Liver (tissue), 9 donors: ENCODE data around the gene TMEM200A. TPM values are rescaled to one million over a fixed set of nuclear protein-coding genes. Genes with fewer than 3 reads are reported as not detected.

ENCODE experiments used
- DNase-seq: peaks from one replicate; pipeline ENCODE4 v3.0.0-alpha.2; 2017; ENCODE audit warnings: low spot score
- H3K27ac ChIP-seq, 2 donors: one replicate each; pipeline ENCODE4 v1.7.0; 2013; ENCODE audit warnings: inconsistent platforms in 2 of 2, low read length in 2 of 2, control low read depth in 1 of 2, low read depth in 1 of 2, mild to moderate bottlenecking in 1 of 2
- H3K27me3 ChIP-seq, 4 donors: one replicate each; pipeline versions ENCODE4 v1.6.1 to v1.7.0; 2013; ENCODE audit warnings: low read length in 3 of 4, inconsistent platforms in 1 of 4, mild to moderate bottlenecking in 1 of 4, moderate library complexity in 1 of 4; ENCODE audit not compliant: control insufficient read depth in 4 of 4, insufficient read depth in 4 of 4
- H3K36me3 ChIP-seq, 4 donors: one replicate each; pipeline versions ENCODE4 v1.6.1 to v1.7.0; 2013; ENCODE audit warnings: low read length in 3 of 4, mild to moderate bottlenecking in 3 of 4, low read depth in 1 of 4, moderate library complexity in 1 of 4; ENCODE audit not compliant: control insufficient read depth in 4 of 4, insufficient read depth in 3 of 4
- H3K4me1 ChIP-seq, 4 donors: one replicate each; pipeline versions ENCODE4 v1.6.1 to v1.7.0; 2013; ENCODE audit warnings: low read length in 3 of 4, mild to moderate bottlenecking in 3 of 4, moderate library complexity in 1 of 4; ENCODE audit not compliant: control insufficient read depth in 4 of 4, insufficient read depth in 4 of 4
- H3K4me3 ChIP-seq, 3 donors: one replicate each; pipeline versions ENCODE4 v1.6.1 to v1.7.0; 2013; ENCODE audit warnings: low read length in 3 of 3, control low read depth in 1 of 3, low read depth in 1 of 3, mild to moderate bottlenecking in 1 of 3
- H3K9ac ChIP-seq, 2 donors: one replicate each; pipeline ENCODE4 v1.7.0; 2013; ENCODE audit warnings: low read length in 2 of 2, mild to moderate bottlenecking in 2 of 2, moderate library complexity in 2 of 2, control low read depth in 1 of 2, low read depth in 1 of 2
- H3K9me3 ChIP-seq, 4 donors: one replicate each; pipeline versions ENCODE4 v1.6.1 to v1.7.0; 2013; ENCODE audit warnings: low read length in 3 of 4; ENCODE audit not compliant: control insufficient read depth in 4 of 4
- CTCF ChIP-seq: fragments of 150-350 bp; IDR thresholded peaks from 2 replicates; pipeline ENCODE4 v1.5.1; 2017; ENCODE audit warnings: improper control_type of control experiment, low read depth, low read length; ENCODE audit not compliant: missing input control
- EGR1 ChIP-seq, 2 donors: IDR thresholded peaks; 2 replicates each; pipeline ENCODE4 v1.6.1; 2016 to 2018; ENCODE audit warnings: antibody characterized with exemption in 2 of 2, low read depth in 2 of 2
- FOXA1 ChIP-seq: IDR thresholded peaks from 2 replicates; pipeline ENCODE4 v1.6.1; 2016; ENCODE audit warnings: antibody characterized with exemption
- FOXA2 ChIP-seq: IDR thresholded peaks from 2 replicates; pipeline ENCODE4 v1.6.1; 2016; ENCODE audit warnings: antibody characterized with exemption
- GABPA ChIP-seq, 2 donors: IDR thresholded peaks in 1 of 2; conservative IDR thresholded peaks in 1 of 2; 2 replicates each; pipeline ENCODE4 v1.6.1; 2016; ENCODE audit warnings: antibody characterized with exemption in 2 of 2, mild to moderate bottlenecking in 1 of 2, moderate library complexity in 1 of 2
- HNF4A ChIP-seq, 2 donors: conservative IDR thresholded peaks; 2 replicates each; pipeline ENCODE4 v1.6.1; 2016; ENCODE audit warnings: antibody characterized with exemption in 2 of 2, mild to moderate bottlenecking in 2 of 2
- HNF4G ChIP-seq: IDR thresholded peaks from 2 replicates; pipeline ENCODE4 v1.6.1; 2016; ENCODE audit warnings: antibody characterized with exemption
- JUND ChIP-seq, 2 donors: IDR thresholded peaks; 2 replicates each; pipeline ENCODE4 v1.6.1; 2016; ENCODE audit warnings: antibody characterized with exemption in 2 of 2
- MAX ChIP-seq: IDR thresholded peaks from 2 replicates; pipeline ENCODE4 v1.6.1; 2016; ENCODE audit warnings: antibody characterized with exemption
- NR2F2 ChIP-seq: IDR thresholded peaks from 2 replicates; pipeline ENCODE4 v1.6.1; 2016; ENCODE audit warnings: antibody characterized with exemption
- RAD21 ChIP-seq, 2 donors: IDR thresholded peaks; 2 replicates each; pipeline ENCODE4 v1.6.1; 2016; ENCODE audit warnings: antibody characterized with exemption in 2 of 2, mild to moderate bottlenecking in 2 of 2
- RXRA ChIP-seq, 2 donors: IDR thresholded peaks; 2 replicates each; pipeline ENCODE4 v1.6.1; 2017 to 2018; ENCODE audit warnings: antibody characterized with exemption in 2 of 2, mild to moderate bottlenecking in 1 of 2
- SP1 ChIP-seq: IDR thresholded peaks from 2 replicates; pipeline ENCODE4 v1.6.1; 2018; ENCODE audit warnings: antibody characterized with exemption, mild to moderate bottlenecking
- TAF1 ChIP-seq: conservative IDR thresholded peaks from 2 replicates; pipeline ENCODE4 v1.6.1; 2016; ENCODE audit warnings: antibody characterized with exemption, mild to moderate bottlenecking
- YY1 ChIP-seq: IDR thresholded peaks from 2 replicates; pipeline ENCODE4 v1.6.1; 2016; ENCODE audit warnings: antibody characterized with exemption, mild to moderate bottlenecking
- WGBS: extraction: QIAGEN DNeasy Blood & Tissue Kit; methylation state at CpG from one replicate; pipeline ENCODE4 v1.1.7; 2013; 5-methylcytosine and 5-hydroxymethylcytosine counted together
- polyA plus RNA-seq, 2 donors: library from polyadenylated mRNA; stranded (reverse) in 1 of 2; unstranded in 1 of 2; fragments of 200-250 nt in 1 of 2; fragments of >200 nt in 1 of 2; fragmentation: Nextera tagmentation in 1 of 2; extraction: Ambion mirVana in 1 of 2; gene quantifications; one replicate each; pipeline versions ENCODE4 v1.2.1 to v1.2.3, GENCODE V29; 2013 to 2015
- total RNA-seq, 2 donors: library from RNA; depleted of rRNA; stranded (reverse); fragments of >200 nt; gene quantifications; one replicate each; pipeline ENCODE4 v1.2.3, GENCODE V29; 2014
- TF ChIP-seq, protein P1 (sequence below): IDR thresholded peaks from 2 replicates; pipeline ENCODE4 v1.6.1; 2016; ENCODE audit warnings: antibody characterized with exemption
- TF ChIP-seq, protein P2 (sequence below): IDR thresholded peaks from 2 replicates; pipeline ENCODE4 v1.6.1; 2016; ENCODE audit warnings: antibody characterized with exemption
- TF ChIP-seq, protein P3 (sequence below): IDR thresholded peaks from 2 replicates; pipeline ENCODE4 v1.6.1; 2016; ENCODE audit warnings: antibody characterized with exemption, mild to moderate bottlenecking
- donor health status: healthy.
- donor health status: healthy.
- donor health status: healthy.
- donor health status: healthy.
- donor health status: healthy.

TMEM200A gene
- total and polyA plus RNA-seq, 4 donors, result 0.08 to 0.33 (median 0.09) TPM

- 87% methylated on average over 5 of the region's 5 CpGs for WGBS
- H3K9me3 ChIP-seq, result no peaks in the 10 kb centered on the region
- no peaks in the 10 kb centered on the region for H3K27me3 ChIP-seq
- H3K4me3 ChIP-seq, result no peak overlapping the region
- H3K4me1 ChIP-seq, result no peaks in the 10 kb centered on the region
- DNase-seq, result no peak
- no peak overlapping the region for H3K27ac ChIP-seq
- no peak overlapping the region for H3K9ac ChIP-seq
- H3K36me3 ChIP-seq, result no peaks in the 10 kb centered on the region
- TF ChIP-seq HNF4A (conservative IDR thresholded peaks at IDR 0.05) (no peak), JUND (IDR thresholded peaks at IDR 0.05) (no peak), MAX (no peak), SP1 (no peak), FOXA2 (no peak)
Measured at GRCh38 chr6:130453230-130453629, 87.4 kb downstream of the TMEM200A start.

DNA sequence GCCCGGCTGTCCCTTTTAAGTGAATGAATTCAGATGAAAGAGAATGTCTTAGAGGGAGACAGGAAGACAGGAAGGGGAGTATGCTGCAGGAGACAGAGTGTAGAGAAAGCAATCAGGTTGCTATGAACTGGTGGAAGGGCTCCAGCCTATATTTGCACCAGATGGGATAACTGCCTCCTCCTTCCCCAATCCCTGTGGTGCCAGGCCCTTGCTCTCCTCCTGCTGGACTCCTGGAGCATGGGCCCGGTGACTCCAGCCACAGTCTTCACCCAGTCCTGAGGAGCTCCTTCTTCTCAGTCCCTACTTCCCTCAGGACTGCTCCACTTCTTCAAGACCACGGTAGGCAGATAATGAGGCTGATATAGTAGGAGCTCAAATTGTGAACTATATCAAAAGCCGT lies 91.8 kb downstream of the TMEM200A start:
- Histone ChIP-seq H3K27ac (no peak overlapping the region), H3K9ac (no peak overlapping the region), H3K4me1 (no peaks in the 10 kb centered on the region), H3K4me3 (no peak overlapping the region), H3K9me3 (no peaks in the 10 kb centered on the region), H3K27me3 (peaks cover 0 to 4% (median 0%) of the 10 kb centered on the region in 4 donors), H3K36me3 (no peaks in the 10 kb centered on the region)
- TF ChIP-seq CTCF (no peak), GABPA (IDR thresholded peaks at IDR 0.05 in 1 of 2, conservative IDR thresholded peaks at IDR 0.05 in 1 of 2) (no peak), FOXA2 (no peak), HNF4G (no peak)
- TF ChIP-seq, protein P1, sequence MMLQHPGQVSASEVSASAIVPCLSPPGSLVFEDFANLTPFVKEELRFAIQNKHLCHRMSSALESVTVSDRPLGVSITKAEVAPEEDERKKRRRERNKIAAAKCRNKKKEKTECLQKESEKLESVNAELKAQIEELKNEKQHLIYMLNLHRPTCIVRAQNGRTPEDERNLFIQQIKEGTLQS, result no peak
- no peak for DNase-seq
- WGBS, result 82% methylated on average over 4 of the region's 4 CpGs

GRCh38 chr6:130459316-130459715 lies 93.5 kb downstream of the TMEM200A start:
- no peaks in the 10 kb centered on the region for H3K36me3 ChIP-seq
- H3K27ac ChIP-seq, result no peak overlapping the region
- peaks cover 0 to 4% (median 0%) of the 10 kb centered on the region in 4 donors for H3K27me3 ChIP-seq
- no peak overlapping the region for H3K9ac ChIP-seq
- 79% methylated on average over 5 of the region's 5 CpGs for WGBS
- H3K4me1 ChIP-seq, result no peaks in the 10 kb centered on the region
- DNase-seq, result no peak
- no peaks in the 10 kb centered on the region for H3K9me3 ChIP-seq
- H3K4me3 ChIP-seq, result no peak overlapping the region
- TF ChIP-seq MAX, result no peak
- no peak for TF ChIP-seq SP1
- TF ChIP-seq, protein P2, sequence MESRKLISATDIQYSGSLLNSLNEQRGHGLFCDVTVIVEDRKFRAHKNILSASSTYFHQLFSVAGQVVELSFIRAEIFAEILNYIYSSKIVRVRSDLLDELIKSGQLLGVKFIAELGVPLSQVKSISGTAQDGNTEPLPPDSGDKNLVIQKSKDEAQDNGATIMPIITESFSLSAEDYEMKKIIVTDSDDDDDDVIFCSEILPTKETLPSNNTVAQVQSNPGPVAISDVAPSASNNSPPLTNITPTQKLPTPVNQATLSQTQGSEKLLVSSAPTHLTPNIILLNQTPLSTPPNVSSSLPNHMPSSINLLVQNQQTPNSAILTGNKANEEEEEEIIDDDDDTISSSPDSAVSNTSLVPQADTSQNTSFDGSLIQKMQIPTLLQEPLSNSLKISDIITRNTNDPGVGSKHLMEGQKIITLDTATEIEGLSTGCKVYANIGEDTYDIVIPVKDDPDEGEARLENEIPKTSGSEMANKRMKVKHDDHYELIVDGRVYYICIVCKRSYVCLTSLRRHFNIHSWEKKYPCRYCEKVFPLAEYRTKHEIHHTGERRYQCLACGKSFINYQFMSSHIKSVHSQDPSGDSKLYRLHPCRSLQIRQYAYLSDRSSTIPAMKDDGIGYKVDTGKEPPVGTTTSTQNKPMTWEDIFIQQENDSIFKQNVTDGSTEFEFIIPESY, result no peak
- TF ChIP-seq HNF4G, result no peak
- no peak for TF ChIP-seq RAD21 (IDR thresholded peaks at IDR 0.05)
- no peak for TF ChIP-seq YY1
- no peak for TF ChIP-seq FOXA1
- no peak for TF ChIP-seq FOXA2
- TF ChIP-seq EGR1 (IDR thresholded peaks at IDR 0.05; ENCODE audit: low read depth in 2 of 2), result no peak
- TF ChIP-seq GABPA (IDR thresholded peaks at IDR 0.05 in 1 of 2, conservative IDR thresholded peaks at IDR 0.05 in 1 of 2), result no peak
- no peak for TF ChIP-seq HNF4A (conservative IDR thresholded peaks at IDR 0.05)
- no peak for TF ChIP-seq TAF1
- TF ChIP-seq, protein P3, sequence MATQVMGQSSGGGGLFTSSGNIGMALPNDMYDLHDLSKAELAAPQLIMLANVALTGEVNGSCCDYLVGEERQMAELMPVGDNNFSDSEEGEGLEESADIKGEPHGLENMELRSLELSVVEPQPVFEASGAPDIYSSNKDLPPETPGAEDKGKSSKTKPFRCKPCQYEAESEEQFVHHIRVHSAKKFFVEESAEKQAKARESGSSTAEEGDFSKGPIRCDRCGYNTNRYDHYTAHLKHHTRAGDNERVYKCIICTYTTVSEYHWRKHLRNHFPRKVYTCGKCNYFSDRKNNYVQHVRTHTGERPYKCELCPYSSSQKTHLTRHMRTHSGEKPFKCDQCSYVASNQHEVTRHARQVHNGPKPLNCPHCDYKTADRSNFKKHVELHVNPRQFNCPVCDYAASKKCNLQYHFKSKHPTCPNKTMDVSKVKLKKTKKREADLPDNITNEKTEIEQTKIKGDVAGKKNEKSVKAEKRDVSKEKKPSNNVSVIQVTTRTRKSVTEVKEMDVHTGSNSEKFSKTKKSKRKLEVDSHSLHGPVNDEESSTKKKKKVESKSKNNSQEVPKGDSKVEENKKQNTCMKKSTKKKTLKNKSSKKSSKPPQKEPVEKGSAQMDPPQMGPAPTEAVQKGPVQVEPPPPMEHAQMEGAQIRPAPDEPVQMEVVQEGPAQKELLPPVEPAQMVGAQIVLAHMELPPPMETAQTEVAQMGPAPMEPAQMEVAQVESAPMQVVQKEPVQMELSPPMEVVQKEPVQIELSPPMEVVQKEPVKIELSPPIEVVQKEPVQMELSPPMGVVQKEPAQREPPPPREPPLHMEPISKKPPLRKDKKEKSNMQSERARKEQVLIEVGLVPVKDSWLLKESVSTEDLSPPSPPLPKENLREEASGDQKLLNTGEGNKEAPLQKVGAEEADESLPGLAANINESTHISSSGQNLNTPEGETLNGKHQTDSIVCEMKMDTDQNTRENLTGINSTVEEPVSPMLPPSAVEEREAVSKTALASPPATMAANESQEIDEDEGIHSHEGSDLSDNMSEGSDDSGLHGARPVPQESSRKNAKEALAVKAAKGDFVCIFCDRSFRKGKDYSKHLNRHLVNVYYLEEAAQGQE, result no peak
- no peak for TF ChIP-seq JUND (IDR thresholded peaks at IDR 0.05)
- no peak for TF ChIP-seq RXRA (IDR thresholded peaks at IDR 0.05)
- TF ChIP-seq CTCF, result no peak
- no peak for TF ChIP-seq NR2F2
